Osteocyte (in vitro differentiated cells): ENCODE results near the gene TSPO. TPM values are rescaled to one million over a fixed set of nuclear protein-coding genes. Genes with fewer than 3 reads are reported as not detected.

Source experiments
- DNase-seq: peaks from one replicate; pipeline ENCODE4 v3.0.0; 2021; ENCODE audit warnings: mixed read lengths; ENCODE audit not compliant: unreplicated experiment; ENCODE audit errors: extremely low spot score
- H3K27ac Mint-ChIP-seq: one replicate; pipeline ENCODE4 v1.8.0; 2021; ENCODE audit warnings: mild to moderate bottlenecking, mixed read lengths; ENCODE audit not compliant: unreplicated experiment
- H3K27me3 Mint-ChIP-seq: one replicate; pipeline ENCODE4 v1.8.0; 2021; ENCODE audit warnings: mixed read lengths; ENCODE audit not compliant: unreplicated experiment
- H3K36me3 Mint-ChIP-seq: one replicate; pipeline ENCODE4 v1.8.0; 2021; ENCODE audit warnings: mixed read lengths; ENCODE audit not compliant: unreplicated experiment
- H3K4me1 Mint-ChIP-seq: one replicate; pipeline ENCODE4 v1.8.0; 2021; ENCODE audit warnings: mixed read lengths; ENCODE audit not compliant: unreplicated experiment
- H3K4me3 Mint-ChIP-seq: one replicate; pipeline ENCODE4 v1.8.0; 2021; ENCODE audit warnings: mild to moderate bottlenecking, moderate library complexity, mixed read lengths; ENCODE audit not compliant: unreplicated experiment
- H3K9me3 Mint-ChIP-seq: one replicate; pipeline ENCODE4 v1.8.0; 2021; ENCODE audit warnings: mixed read lengths; ENCODE audit not compliant: unreplicated experiment
- CTCF ChIP-seq: fragments of 200-600 bp; sonication (generic); IDR thresholded peaks from 2 replicates; pipeline ENCODE4 v1.5.0; 2021; ENCODE audit warnings: antibody characterized with exemption, mild to moderate bottlenecking, moderate library complexity
- total RNA-seq: library from RNA; stranded (reverse); gene quantifications from 2 replicates; pipeline ENCODE4 v1.2.1, GENCODE V29; 2021

TSPO gene
- total RNA-seq, 1 donor from 2014 or later, result 70.6 TPM

- no peak overlapping the region for H3K27ac Mint-ChIP-seq
- TF ChIP-seq CTCF, result no peak
- peaks cover 19% of the 10 kb centered on the region for H3K4me1 Mint-ChIP-seq
- H3K4me3 Mint-ChIP-seq, result no peak overlapping the region
- H3K9me3 Mint-ChIP-seq, result no peaks in the 10 kb centered on the region
- no peaks in the 10 kb centered on the region for H3K27me3 Mint-ChIP-seq
- no peak for DNase-seq
- H3K36me3 Mint-ChIP-seq, result no peaks in the 10 kb centered on the region
Observed at GRCh38 chr22:43160497-43161126, 9.3 kb downstream of the TSPO start.

GRCh38 chr22:43162412-43163150 lies 11.2 kb downstream of the TSPO start:
- peaks cover 19% of the 10 kb centered on the region for H3K4me1 Mint-ChIP-seq
- no peak overlapping the region for H3K4me3 Mint-ChIP-seq
- DNase-seq, result no peak
- H3K9me3 Mint-ChIP-seq, result no peaks in the 10 kb centered on the region
- no peak overlapping the region for H3K27ac Mint-ChIP-seq
- peaks cover 6% of the 10 kb centered on the region for H3K36me3 Mint-ChIP-seq
- TF ChIP-seq CTCF, result no peak
- no peaks in the 10 kb centered on the region for H3K27me3 Mint-ChIP-seq

GRCh38 chr22:43163241-43163795 lies 12.0 kb downstream of the TSPO start:
- Mint-ChIP-seq H3K36me3 (peaks cover 6% of the 10 kb centered on the region), H3K27me3 (no peaks in the 10 kb centered on the region), H3K27ac (no peak overlapping the region), H3K4me3 (no peak overlapping the region), H3K9me3 (no peaks in the 10 kb centered on the region), H3K4me1 (peaks cover 26% of the 10 kb centered on the region)
- TF ChIP-seq CTCF, result no peak
- no peak for DNase-seq

- no peaks in the 10 kb centered on the region for H3K9me3 Mint-ChIP-seq
- peaks cover 26% of the 10 kb centered on the region for H3K4me1 Mint-ChIP-seq
- DNase-seq, result no peak
- TF ChIP-seq CTCF, result no peak
- H3K27me3 Mint-ChIP-seq, result no peaks in the 10 kb centered on the region
- H3K4me3 Mint-ChIP-seq, result no peak overlapping the region
- H3K36me3 Mint-ChIP-seq, result peaks cover 8% of the 10 kb centered on the region
- H3K27ac Mint-ChIP-seq, result no peak overlapping the region
Observed at GRCh38 chr22:43164636-43165035, 13.3 kb downstream of the TSPO start.
